Measurements from ENCODE around the gene PARD3B. TPM values are rescaled to one million over a fixed set of nuclear protein-coding genes. Genes with fewer than 3 reads are reported as not detected.

PARD3B gene
- total RNA-seq, 1 donor from 2014 or later = 0.66 TPM

DNA sequence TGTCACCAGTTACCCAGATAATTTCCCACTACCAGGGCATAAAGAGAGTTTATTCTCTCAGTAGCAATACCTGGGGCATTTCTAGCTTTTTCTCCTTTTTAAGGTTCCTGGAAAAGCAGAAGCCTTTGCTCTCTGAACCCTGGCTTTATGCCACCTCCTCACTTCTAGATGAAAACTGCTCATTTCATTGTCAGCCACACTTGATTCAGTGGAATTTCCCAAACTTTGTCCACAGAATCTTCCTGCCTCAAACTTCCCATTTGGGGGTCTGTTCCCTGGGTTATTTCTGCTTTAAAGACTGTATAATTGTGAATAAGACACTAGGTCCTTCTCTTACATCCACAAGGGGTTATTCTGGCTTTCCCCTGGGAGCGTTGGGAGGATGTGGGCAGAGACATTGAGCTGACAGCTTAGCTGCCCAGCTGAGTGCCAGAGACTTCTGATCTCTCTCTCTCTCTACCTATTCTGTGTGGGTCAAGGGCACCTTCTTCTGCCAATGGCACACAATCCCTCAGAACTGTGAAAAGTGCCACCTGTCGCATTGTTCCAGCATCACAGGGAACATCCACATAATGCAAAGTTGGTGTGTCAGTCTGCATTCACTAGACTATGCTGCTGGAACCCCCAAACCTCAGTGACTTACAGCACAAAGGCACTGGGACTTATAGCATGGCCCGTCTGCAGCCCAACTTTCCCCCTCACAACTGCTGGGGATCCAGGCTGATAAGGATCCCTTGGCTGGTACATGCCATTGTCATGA, 1117.1 kb downstream of the PARD3B start:
- Mint-ChIP-seq H3K27me3 (ENCODE audit: unreplicated experiment) (peaks cover 2% of the 10 kb centered on the region), H3K4me3 (ENCODE audit: unreplicated experiment) (no peak overlapping the region), H3K4me1 (ENCODE audit: low read depth, unreplicated experiment) (peaks cover 6% of the 10 kb centered on the region), H3K36me3 (ENCODE audit: unreplicated experiment) (no peaks in the 10 kb centered on the region), H3K9me3 (ENCODE audit: unreplicated experiment) (no peaks in the 10 kb centered on the region), H3K27ac (ENCODE audit: unreplicated experiment) (no peak overlapping the region)
- TF ChIP-seq, protein P1, sequence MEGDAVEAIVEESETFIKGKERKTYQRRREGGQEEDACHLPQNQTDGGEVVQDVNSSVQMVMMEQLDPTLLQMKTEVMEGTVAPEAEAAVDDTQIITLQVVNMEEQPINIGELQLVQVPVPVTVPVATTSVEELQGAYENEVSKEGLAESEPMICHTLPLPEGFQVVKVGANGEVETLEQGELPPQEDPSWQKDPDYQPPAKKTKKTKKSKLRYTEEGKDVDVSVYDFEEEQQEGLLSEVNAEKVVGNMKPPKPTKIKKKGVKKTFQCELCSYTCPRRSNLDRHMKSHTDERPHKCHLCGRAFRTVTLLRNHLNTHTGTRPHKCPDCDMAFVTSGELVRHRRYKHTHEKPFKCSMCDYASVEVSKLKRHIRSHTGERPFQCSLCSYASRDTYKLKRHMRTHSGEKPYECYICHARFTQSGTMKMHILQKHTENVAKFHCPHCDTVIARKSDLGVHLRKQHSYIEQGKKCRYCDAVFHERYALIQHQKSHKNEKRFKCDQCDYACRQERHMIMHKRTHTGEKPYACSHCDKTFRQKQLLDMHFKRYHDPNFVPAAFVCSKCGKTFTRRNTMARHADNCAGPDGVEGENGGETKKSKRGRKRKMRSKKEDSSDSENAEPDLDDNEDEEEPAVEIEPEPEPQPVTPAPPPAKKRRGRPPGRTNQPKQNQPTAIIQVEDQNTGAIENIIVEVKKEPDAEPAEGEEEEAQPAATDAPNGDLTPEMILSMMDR (IDR thresholded peaks at IDR 0.05; ENCODE audit: partially characterized antibody, unreplicated experiment) = no peak
- DNase-seq = no peak

DNA sequence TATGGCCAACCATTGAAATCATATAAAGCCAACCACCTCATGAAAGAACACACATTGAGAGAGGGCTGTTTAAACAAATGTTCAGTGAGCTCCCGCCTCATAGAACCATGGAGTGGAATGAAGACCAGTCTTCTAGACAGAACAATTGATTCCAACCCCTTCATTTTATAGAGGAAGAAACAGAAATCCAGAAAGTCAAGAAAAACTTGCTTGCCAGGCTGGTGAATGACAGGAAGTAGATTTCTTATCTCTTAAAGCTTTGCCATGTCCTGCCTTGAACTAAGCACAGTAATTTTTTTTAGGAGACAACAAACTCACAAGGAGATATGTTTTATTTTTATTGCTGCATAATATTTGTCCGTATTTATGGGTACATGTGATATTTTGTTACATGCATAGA, 1120.5 kb downstream of the PARD3B start:
- no peaks in the 10 kb centered on the region for H3K36me3 Mint-ChIP-seq (ENCODE audit: unreplicated experiment)
- H3K9me3 Mint-ChIP-seq (ENCODE audit: unreplicated experiment) = no peaks in the 10 kb centered on the region
- H3K4me3 Mint-ChIP-seq (ENCODE audit: unreplicated experiment) = no peak overlapping the region
- H3K27ac Mint-ChIP-seq (ENCODE audit: unreplicated experiment) = no peak overlapping the region
- no peak for DNase-seq
- peaks cover 2% of the 10 kb centered on the region for H3K4me1 Mint-ChIP-seq (ENCODE audit: low read depth, unreplicated experiment)
- H3K27me3 Mint-ChIP-seq (ENCODE audit: unreplicated experiment) = peaks cover 2% of the 10 kb centered on the region
- TF ChIP-seq, protein P1 (IDR thresholded peaks at IDR 0.05; ENCODE audit: partially characterized antibody, unreplicated experiment) = no peak
